Neural cell (in vitro differentiated cells): ENCODE measurements around the gene GNAT2.

ENCODE experiments used
- POLR2AphosphoS5 ChIP-seq: IDR thresholded peaks from 2 replicates; pipeline ENCODE4 v1.6.1; 2012
- REST ChIP-seq: IDR thresholded peaks from 2 replicates; pipeline ENCODE4 v1.6.1; 2012; ENCODE audit warnings: borderline replicate concordance
- TAF1 ChIP-seq: IDR thresholded peaks from 2 replicates; pipeline ENCODE4 v1.6.1; 2012; ENCODE audit warnings: low read depth
- TF ChIP-seq, protein P1 (sequence below): fragments of 450-650 bp; IDR thresholded peaks from 2 replicates; pipeline ENCODE4 v1.5.1; 2014; ENCODE audit warnings: antibody characterized with exemption, mild to moderate bottlenecking, moderate library complexity; ENCODE audit not compliant: poor library complexity, severe bottlenecking

GRCh38 chr1:109620841-109621286 is 1.4 kb upstream of the GNAT2 start:
- TF ChIP-seq REST (no peak), POLR2AphosphoS5 (peak; percentile 79), TAF1 (no peak)
- TF ChIP-seq, protein P1, sequence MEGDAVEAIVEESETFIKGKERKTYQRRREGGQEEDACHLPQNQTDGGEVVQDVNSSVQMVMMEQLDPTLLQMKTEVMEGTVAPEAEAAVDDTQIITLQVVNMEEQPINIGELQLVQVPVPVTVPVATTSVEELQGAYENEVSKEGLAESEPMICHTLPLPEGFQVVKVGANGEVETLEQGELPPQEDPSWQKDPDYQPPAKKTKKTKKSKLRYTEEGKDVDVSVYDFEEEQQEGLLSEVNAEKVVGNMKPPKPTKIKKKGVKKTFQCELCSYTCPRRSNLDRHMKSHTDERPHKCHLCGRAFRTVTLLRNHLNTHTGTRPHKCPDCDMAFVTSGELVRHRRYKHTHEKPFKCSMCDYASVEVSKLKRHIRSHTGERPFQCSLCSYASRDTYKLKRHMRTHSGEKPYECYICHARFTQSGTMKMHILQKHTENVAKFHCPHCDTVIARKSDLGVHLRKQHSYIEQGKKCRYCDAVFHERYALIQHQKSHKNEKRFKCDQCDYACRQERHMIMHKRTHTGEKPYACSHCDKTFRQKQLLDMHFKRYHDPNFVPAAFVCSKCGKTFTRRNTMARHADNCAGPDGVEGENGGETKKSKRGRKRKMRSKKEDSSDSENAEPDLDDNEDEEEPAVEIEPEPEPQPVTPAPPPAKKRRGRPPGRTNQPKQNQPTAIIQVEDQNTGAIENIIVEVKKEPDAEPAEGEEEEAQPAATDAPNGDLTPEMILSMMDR = peak; percentile 23
